Amniotic stem cell (primary cell): ENCODE measurements around the gene PPBP.
"Not testable (repeated sequence)": the region's sequence is repeated elsewhere in the genome, so short reads cannot be mapped to it uniquely, and the experiment has no call there.

Experiments used
- DNase-seq: peaks from one replicate; lab custom pipeline; 2025; lab: John Stamatoyannopoulos, UW

The PPBP gene

GRCh38 chr4:73992050-73992449 is 4.1 kb upstream of the PPBP start:
- DNase-seq: no peak

- DNase-seq: no peak
Measured at GRCh38 chr4:73991742-73992000, 3.7 kb upstream of the PPBP start.

- DNase-seq: no peak
Measured at GRCh38 chr4:73990988-73991741, 3.2 kb upstream of the PPBP start.

- no peak for DNase-seq
Measured at GRCh38 chr4:73989928-73990327, 1.9 kb upstream of the PPBP start.

GRCh38 chr4:73989031-73989430 is 1.0 kb upstream of the PPBP start:
- no peak for DNase-seq

GRCh38 chr4:73985528-73985852 is 2.5 kb downstream of the PPBP start:
- DNase-seq: no peak

- no peak for DNase-seq
Measured at GRCh38 chr4:73984736-73985527, 3.1 kb downstream of the PPBP start.

GRCh38 chr4:73981175-73981574 is 6.8 kb downstream of the PPBP start:
- DNase-seq: not testable (repeated sequence)

- no peak for DNase-seq
Measured at GRCh38 chr4:73979407-73979957, 8.5 kb downstream of the PPBP start.

- peak; percentile 51 for DNase-seq
Measured at GRCh38 chr4:73978886-73979285, 9.1 kb downstream of the PPBP start.

- no peak for DNase-seq
Measured at GRCh38 chr4:73976716-73977115, 11.3 kb downstream of the PPBP start.

GRCh38 chr4:73976217-73976616 is 11.8 kb downstream of the PPBP start:
- no peak for DNase-seq

GRCh38 chr4:73974352-73974751 is 13.6 kb downstream of the PPBP start:
- DNase-seq: no peak

- no peak for DNase-seq
Measured at GRCh38 chr4:73970945-73971344, 17.0 kb downstream of the PPBP start.

- DNase-seq: no peak
Measured at GRCh38 chr4:73970011-73970410, 18.0 kb downstream of the PPBP start.

GRCh38 chr4:73967866-73968265 is 20.1 kb downstream of the PPBP start:
- no peak for DNase-seq

GRCh38 chr4:73964862-73965611 is 23.0 kb downstream of the PPBP start:
- DNase-seq: no peak

- DNase-seq: no peak
Measured at GRCh38 chr4:73962724-73963123, 25.3 kb downstream of the PPBP start.

- not testable (repeated sequence) for DNase-seq
Measured at GRCh38 chr4:73959041-73959440, 28.9 kb downstream of the PPBP start.

- no peak for DNase-seq
Measured at GRCh38 chr4:73952352-73952751, 35.6 kb downstream of the PPBP start.

- not testable (repeated sequence) for DNase-seq
Measured at GRCh38 chr4:73950376-73950920, 37.5 kb downstream of the PPBP start.

- no peak for DNase-seq
Measured at GRCh38 chr4:73948990-73949706, 38.8 kb downstream of the PPBP start.
